ENCODE data around the gene NRP1.

NRP1 gene

DNA sequence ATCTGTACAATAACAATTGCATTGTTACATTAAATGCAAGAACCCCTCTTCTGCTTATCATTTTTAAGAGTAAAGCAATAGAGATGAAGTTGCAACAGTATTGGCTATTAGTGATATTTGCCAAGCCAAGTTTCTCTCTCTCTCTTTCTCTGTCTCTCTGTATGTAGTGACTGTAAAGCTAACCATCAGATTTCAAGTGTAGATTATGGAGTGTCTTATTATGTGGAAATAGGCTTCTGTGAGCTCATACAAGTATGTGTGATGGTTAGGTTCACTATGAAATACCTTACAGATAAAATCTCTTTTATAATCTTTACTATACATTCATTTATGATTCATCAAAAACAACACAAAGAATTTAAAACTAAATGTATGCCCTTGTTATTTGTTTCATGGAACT, 28.6 kb upstream of the NRP1 start:
- TF ChIP-seq POLR2A (IDR thresholded peaks at IDR 0.05; ENCODE audit: low read depth, low read length) = no peak
- DNase-seq (ENCODE audit: insufficient read length, low spot score) (no peak), FAIRE-seq (no peak)

DNA sequence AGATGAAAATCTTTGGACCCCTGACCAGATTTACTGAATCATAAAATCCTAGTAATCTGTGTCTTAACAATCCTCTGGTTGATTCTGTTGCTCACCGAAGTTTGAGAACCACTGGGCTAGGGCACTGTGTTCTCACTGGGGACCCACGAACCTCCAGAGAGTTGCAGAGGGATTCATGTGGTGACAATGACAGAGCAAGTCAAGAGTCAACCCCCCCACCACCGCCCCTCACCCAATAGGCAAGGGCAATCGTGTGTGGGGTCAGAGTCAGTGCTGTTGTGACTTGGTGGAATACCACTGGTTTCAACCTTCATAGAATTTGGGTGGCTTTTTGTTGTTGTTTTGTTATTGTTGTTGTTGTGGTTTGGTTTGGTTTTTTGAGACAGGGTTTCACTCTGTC, 23.5 kb upstream of the NRP1 start:
- TF ChIP-seq POLR2A (IDR thresholded peaks at IDR 0.05; ENCODE audit: low read depth, low read length) = no peak
- DNase-seq (ENCODE audit: insufficient read length, low spot score) (no peak), FAIRE-seq (no peak)

DNA sequence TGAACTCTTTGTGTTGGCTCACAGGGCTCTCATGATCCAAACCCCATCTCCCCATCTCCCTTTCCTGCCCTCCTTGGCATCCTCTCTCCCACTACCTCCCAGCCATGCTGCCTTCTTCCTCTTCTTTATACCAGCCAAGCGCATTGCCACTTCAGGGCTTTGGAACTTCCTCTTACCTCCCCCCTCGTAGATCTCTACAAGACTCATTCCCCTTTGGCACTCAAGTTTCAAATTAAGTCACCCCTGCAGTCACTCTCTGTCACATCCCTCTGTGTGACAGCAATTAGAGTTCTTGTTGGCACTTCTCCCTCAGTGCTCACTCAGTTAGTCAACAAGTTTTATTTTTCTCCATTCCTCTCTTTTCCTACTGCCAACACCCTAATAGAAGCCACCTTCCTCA, 20.8 kb upstream of the NRP1 start:
- FAIRE-seq (no peak), DNase-seq (ENCODE audit: insufficient read length, low spot score) (no peak)
- no peak for TF ChIP-seq POLR2A (IDR thresholded peaks at IDR 0.05; ENCODE audit: low read depth, low read length)

DNA sequence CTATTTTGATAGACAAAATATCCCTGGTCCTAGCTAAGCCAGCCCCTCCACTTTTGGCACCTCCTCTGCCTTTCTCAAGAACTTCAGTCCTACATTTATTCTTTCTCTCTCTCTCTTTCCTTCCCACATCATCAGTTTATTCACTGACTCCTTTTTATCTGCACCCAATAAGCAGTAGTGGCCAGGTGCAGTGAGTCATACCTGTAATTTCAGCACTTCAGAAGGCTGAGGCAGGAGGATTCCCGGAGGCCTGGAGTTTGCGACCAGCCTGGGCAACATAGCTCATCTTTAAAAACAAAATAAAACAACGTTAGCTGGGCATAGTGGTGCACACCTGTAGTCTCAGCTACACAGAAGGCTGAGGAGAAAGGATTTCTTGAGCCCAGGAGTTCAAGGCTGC, 19.4 kb upstream of the NRP1 start:
- TF ChIP-seq POLR2A (IDR thresholded peaks at IDR 0.05; ENCODE audit: low read depth, low read length) = no peak
- no peak for FAIRE-seq

DNA sequence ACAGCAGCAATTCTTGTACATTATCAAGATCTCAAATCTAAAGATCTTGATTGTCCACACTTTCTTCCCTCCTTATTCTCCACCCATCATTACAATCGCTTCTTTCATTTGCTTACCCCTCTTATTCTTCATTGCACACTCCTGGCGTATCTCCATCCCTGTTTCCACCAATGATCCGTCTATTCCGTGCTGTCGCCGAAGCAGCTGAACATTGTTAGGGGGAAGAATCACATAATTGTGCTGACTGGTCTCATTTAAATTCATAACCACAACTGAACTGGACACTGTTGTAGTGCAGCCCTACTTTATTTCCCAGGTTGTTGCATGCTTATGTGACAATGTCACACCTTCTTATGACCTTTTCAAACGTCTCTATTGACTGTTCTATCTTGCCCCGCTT, 18.9 kb upstream of the NRP1 start:
- FAIRE-seq = no peak
- TF ChIP-seq POLR2A (IDR thresholded peaks at IDR 0.05; ENCODE audit: low read depth, low read length) = no peak

More for the DNA sequence above, 19.4 kb upstream of the NRP1 start:
- DNase-seq (ENCODE audit: insufficient read length, low spot score) = no peak

DNA sequence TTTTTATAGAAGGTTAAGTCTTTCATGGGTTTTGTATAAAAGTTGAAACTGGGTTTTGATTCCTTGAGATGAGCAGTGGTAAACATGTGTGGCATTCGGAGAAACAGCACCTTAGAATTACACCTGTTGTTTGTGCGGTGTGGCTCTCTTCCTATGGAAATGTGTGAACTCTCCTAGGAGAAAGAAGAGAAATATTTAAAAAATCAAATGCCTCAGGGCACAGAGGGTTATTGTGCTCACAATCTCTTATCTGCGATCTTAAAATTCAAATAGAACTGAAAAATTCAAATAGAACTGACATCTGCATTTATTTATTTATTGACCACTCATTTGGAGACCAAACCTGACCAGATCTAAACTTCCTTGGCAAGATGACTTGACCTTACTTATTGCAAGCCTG, 18.1 kb upstream of the NRP1 start:
- no peak for DNase-seq (ENCODE audit: insufficient read length, low spot score)
- TF ChIP-seq POLR2A (IDR thresholded peaks at IDR 0.05; ENCODE audit: low read depth, low read length) = no peak
- FAIRE-seq = no peak

More for the DNA sequence above, 18.9 kb upstream of the NRP1 start:
- no peak for DNase-seq (ENCODE audit: insufficient read length, low spot score)

DNA sequence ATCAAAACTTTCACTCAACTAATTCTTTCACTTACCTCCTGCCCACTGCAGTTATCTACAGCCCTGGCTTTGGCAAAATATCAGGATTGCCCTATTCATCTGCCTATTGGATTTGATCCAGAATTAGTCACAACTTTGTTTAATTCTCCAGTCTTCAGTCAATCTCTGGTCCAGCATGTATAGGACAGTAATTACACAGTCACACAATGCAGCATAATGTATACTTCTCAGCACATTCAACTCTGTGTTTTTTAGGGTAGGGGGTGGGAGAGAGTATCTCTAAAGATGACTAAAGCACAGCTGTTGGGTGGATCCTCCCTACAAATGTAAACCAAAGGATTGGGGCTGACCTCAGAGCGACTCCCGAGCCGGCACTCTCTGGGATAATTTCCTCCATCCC, 17.7 kb upstream of the NRP1 start:
- TF ChIP-seq POLR2A (IDR thresholded peaks at IDR 0.05; ENCODE audit: low read depth, low read length) = no peak
- peak; percentile 92 for FAIRE-seq
- DNase-seq (ENCODE audit: insufficient read length, low spot score) = no peak

DNA sequence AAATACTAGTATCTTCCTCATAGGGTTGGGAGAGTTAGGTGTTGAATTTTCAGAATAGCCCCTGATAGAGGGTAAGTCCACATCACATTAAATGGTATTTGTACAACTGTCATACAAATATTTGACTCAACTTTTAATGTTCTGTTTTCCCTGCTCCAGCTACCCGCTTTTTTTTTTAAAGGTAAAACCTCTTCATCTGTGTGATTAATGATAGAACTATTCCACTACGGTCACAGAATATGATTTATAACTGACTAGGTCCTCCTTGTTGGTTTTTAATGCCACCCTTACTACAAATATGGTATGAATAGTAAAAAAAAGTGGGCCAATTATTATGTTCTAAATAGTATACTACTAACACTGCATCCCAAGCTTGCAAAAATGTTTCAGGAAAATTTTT, 15.6 kb upstream of the NRP1 start:
- DNase-seq (ENCODE audit: insufficient read length, low spot score) (no peak), FAIRE-seq (peak; percentile 58)
- TF ChIP-seq POLR2A (IDR thresholded peaks at IDR 0.05; ENCODE audit: low read depth, low read length) = no peak

DNA sequence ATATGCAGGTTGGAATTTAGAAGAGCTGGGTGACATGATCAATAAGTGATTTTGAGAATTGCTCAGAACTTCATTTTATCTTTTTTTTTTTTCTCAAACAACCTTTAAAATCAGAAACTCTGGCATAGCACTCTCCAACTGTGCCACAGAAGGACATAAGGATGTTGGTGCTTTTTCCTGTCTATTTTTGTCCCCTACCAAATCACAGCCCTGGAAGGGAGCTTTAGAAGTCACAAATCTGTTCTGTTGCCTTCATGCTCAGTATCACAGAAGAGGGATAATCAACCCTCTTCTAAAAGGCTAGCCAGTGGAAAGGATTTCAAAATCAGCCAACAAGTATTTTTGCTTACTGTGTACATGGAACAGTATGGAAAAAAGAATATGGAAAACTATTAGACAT, 14.8 kb upstream of the NRP1 start:
- DNase-seq (ENCODE audit: insufficient read length, low spot score) (no peak), FAIRE-seq (no peak)
- TF ChIP-seq POLR2A (IDR thresholded peaks at IDR 0.05; ENCODE audit: low read depth, low read length) = no peak

DNA sequence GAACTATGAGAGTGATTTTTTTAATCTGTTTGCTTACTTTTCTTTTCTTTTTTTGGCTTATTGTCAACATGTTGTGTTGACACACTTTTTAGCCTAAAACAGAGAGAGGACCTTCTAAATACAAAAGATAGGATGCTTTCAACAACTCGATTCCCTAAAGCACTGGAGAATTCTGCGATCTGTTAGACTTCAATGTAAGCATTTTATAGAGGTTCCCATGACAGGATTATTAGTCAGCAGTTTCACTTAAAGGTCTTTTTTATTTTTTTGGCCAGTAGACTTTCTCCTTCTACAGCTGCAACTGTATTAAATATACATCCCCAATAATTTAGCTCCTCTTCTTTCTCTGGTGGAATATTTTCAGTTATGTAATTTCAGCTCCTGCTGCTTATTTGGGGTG, 12.7 kb upstream of the NRP1 start:
- FAIRE-seq = no peak

DNA sequence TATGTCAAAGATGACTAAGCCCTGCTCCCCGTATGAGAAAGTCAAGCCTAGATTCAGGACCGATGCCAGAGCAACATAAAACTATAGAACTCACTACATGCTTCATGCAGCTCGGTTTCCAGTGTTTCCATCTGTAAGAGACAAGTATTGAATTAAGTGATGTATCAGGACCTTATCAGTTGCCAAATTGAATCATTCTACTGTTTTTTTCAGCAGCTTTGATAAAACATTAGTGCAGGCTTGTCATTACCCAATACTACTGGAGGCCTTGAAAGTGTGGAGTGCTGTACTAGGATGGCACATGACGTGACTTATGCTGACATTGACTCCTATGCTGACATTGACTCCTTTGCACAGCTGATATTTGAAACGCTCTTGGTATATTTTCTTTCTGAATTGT, 10.8 kb upstream of the NRP1 start:
- no peak for TF ChIP-seq POLR2A (IDR thresholded peaks at IDR 0.05; ENCODE audit: low read depth, low read length)
- FAIRE-seq = no peak
- no peak for DNase-seq (ENCODE audit: insufficient read length, low spot score)

More for the DNA sequence above, 12.7 kb upstream of the NRP1 start:
- no peak for TF ChIP-seq POLR2A (IDR thresholded peaks at IDR 0.05; ENCODE audit: low read depth, low read length)
- DNase-seq (ENCODE audit: insufficient read length, low spot score) = no peak

DNA sequence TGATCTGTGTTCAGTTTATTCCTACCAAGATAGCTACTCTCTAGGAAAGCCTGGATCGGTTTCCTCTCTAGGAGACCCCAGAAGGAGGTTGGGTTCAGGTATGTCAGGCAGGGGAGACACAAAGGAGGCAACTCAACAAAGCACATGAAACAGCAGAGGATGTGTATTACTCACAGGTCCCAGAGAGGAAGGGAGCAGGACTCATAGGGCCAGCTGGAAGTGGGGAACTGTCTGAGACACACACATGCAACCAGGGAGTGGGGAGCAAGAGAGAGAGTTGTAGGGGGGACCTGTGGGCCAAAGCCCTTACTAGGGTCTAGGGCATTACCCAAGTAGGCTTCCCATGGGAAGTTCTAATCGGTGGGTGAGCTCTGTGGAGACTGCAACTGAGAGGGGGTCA, 10.2 kb upstream of the NRP1 start:
- DNase-seq (ENCODE audit: insufficient read length, low spot score) (no peak), FAIRE-seq (no peak)
- no peak for TF ChIP-seq POLR2A (IDR thresholded peaks at IDR 0.05; ENCODE audit: low read depth, low read length)

DNA sequence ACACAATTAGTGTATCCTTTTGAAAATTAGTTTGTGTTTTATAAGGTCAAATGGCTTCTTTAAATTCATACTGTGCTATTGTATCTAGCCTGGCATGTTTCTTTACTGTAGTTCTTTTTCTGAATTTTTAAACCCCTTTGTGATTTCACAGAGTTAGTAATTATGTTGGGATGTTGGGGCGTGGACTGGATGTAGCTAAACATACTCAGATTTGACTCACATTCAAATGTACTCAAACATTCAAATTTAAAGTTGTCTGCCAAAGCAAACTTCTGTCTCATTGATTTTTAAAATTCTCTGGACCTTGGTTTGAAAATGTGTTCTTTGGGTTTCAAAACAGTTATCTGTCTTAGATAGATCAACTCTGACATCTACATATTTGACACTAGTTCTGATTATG, 7.2 kb upstream of the NRP1 start:
- DNase-seq (ENCODE audit: insufficient read length, low spot score) (no peak), FAIRE-seq (no peak)
- TF ChIP-seq POLR2A (IDR thresholded peaks at IDR 0.05; ENCODE audit: low read depth, low read length) = no peak

DNA sequence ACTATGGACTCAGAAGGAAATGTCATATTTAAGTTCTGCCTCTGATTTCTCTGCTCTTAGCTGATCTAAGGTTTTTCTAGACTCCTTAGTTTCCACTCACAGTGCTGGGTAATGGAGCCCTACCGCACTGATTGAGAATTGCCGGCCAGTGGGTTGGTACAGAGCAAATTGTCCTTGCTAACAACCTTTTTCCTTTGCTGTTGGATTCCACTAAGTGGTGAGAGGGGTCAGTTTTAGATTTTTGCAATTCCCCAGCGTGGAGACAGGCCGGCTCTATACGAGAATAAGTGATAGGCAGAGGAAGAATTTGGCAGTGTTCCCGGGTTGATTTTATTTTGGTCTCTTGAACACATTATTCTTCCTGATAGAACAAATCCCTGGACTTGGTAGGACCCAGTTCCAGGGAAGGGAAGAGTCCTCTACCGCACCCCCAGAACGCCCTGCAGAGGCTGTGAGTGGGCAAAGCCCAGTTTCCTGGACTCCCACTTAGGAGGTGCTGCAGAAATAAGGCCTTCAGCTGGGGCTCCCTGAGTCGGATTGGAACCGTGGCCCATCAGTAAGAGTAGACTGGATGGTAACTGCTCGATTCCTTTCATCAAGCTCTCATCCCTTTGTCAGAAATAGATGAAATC, 3.0 kb upstream of the NRP1 start:
- FAIRE-seq = no peak
- DNase-seq (ENCODE audit: insufficient read length, low spot score) = no peak
- no peak for TF ChIP-seq POLR2A (IDR thresholded peaks at IDR 0.05; ENCODE audit: low read depth, low read length)

DNA sequence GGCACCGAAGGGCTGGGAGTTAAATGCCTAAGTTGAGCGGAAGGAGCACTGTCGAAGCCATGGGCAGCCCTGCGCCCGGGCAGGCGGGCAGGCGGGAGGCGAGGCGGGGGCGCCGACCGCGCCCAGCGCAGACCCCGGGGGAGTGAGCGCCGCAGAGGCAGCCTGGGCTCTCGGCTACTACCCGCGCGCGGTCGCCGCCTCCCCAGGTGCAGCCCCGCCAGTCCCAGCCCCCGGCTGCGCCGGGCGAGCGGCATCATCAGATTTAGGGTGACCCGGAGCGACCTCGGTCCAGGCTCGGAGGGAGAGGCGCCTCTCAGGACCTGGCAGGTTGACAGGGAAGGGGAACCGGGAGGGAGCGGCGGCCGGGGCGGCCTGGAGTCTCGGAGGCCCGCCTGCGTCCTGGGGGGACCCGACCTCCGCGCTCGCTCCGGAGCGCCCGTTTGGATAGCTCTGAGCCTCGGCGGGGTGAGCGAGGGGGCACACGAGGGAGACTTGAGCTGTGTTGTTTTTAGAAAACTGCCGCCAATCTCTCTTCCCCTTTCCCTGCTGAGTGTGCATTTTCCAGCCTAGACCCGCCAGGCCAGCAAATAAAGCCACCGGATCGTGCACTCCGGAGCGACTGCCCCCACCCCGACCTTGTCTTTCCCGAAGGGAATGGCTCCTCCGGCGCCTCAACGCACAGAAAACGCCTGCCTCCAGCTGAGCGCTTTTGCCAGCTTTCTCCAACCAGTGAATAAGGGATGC, 2.3 kb upstream of the NRP1 start:
- DNase-seq (ENCODE audit: insufficient read length, low spot score) = no peak
- TF ChIP-seq POLR2A (IDR thresholded peaks at IDR 0.05; ENCODE audit: low read depth, low read length) = no peak
- FAIRE-seq = no peak

All from H54 (cell line).